ENCODE measurements around the gene CLDN4.

Gene CLDN4

DNA sequence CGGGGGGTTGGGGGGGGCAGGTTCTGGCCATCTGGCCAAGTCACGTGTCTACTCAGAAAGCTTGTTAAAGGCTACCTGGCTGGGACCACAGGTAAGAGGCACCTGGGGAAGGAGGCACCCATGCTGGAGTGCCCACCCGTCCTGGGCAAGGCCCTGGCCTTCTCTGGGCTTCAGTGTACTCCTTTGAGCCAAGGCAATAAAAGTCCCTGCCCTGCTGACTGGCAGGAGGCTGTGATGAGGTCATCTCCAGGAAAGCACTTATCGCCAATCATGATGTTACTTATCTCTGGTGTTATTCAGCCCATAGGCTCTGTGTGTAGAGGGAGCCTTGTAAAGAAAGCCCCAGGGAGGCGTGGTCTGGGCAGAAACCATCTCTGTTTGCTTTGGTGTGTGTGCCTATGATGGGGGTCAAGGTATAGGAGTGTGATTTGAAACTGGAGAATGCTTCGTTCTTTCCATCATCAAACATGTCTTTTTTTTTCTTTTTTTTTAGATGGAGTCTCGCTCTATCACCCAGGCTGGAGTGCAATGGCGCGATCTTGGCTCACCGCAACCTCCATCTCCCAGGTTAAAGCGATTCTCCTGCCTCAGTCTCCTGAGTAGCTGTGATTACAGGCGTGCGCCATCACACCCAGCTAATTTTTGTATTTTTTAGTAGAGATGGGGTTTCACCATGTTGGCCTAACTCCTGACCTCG is 2.5 kb upstream of the CLDN4 start:
- Histone ChIP-seq H3K4me3 (ENCODE audit: low read depth in 1 of 2, low read length in 1 of 2) (no peak overlapping the region), H3K9me3 (no peaks in the 10 kb centered on the region), H3K4me1 (ENCODE audit: control insufficient read depth in 1 of 2, insufficient read depth in 1 of 2, low read depth in 1 of 2, low read length in 1 of 2) (peaks cover 19 to 21% of the 10 kb centered on the region in 2 experiments), H3K27me3 (peaks cover 47% of the 10 kb centered on the region), H3K36me3 (no peaks in the 10 kb centered on the region), H3K27ac (no peak overlapping the region)
- TF ChIP-seq, protein P1, sequence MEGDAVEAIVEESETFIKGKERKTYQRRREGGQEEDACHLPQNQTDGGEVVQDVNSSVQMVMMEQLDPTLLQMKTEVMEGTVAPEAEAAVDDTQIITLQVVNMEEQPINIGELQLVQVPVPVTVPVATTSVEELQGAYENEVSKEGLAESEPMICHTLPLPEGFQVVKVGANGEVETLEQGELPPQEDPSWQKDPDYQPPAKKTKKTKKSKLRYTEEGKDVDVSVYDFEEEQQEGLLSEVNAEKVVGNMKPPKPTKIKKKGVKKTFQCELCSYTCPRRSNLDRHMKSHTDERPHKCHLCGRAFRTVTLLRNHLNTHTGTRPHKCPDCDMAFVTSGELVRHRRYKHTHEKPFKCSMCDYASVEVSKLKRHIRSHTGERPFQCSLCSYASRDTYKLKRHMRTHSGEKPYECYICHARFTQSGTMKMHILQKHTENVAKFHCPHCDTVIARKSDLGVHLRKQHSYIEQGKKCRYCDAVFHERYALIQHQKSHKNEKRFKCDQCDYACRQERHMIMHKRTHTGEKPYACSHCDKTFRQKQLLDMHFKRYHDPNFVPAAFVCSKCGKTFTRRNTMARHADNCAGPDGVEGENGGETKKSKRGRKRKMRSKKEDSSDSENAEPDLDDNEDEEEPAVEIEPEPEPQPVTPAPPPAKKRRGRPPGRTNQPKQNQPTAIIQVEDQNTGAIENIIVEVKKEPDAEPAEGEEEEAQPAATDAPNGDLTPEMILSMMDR (IDR thresholded peaks at IDR 0.05), result no peak

DNA sequence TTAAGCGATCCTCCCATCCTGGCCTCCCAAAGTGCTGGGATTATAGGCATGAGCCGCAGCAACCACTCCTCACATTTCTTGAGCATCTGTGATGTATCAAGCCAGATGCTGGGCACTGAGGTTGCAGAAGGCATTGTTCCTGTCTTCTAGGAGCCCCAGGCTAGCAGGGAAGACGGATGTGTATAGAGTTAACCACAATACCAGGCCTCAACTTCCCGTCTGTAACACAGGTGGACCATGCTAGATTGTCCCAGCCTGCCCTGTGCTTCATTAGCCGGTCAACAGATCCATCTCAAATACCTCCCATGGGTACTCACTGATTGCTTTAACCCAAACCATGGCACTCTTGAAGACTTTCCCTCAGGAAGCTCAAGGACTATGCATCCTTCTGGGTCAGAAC is 1.8 kb upstream of the CLDN4 start:
- TF ChIP-seq, protein P1 (IDR thresholded peaks at IDR 0.05), result no peak
- H3K4me1 ChIP-seq (ENCODE audit: control insufficient read depth in 1 of 2, insufficient read depth in 1 of 2, low read depth in 1 of 2, low read length in 1 of 2), result peaks cover 19 to 21% of the 10 kb centered on the region in 2 experiments

DNA sequence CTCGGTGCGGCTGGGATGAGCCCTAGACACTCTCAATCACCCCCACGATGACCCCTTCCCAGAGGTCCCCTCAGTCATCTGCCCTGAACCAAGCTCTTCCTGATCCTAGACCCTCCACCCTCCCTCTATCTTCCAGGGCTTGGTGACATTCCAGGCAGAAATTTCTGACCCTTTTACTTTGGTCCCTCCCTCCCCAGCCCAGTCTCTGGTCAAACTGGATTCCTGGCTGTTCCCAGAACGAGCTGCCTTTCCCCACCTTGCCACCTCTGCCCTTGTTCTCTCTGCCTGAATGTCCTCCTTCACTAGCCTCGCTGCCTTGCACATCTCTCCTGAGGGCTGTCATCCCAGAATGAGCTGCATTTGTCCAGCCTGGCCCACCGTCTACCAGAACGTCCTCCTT is 1.3 kb upstream of the CLDN4 start:
- H3K4me1 ChIP-seq (ENCODE audit: control insufficient read depth in 1 of 2, insufficient read depth in 1 of 2, low read depth in 1 of 2, low read length in 1 of 2), result peaks cover 19 to 21% of the 10 kb centered on the region in 2 experiments
- no peaks in the 10 kb centered on the region for H3K9me3 ChIP-seq
- no peak overlapping the region for H3K27ac ChIP-seq
- H3K27me3 ChIP-seq, result peaks cover 36% of the 10 kb centered on the region
- TF ChIP-seq, protein P1 (IDR thresholded peaks at IDR 0.05), result no peak
- no peak overlapping the region for H3K4me3 ChIP-seq (ENCODE audit: low read depth in 1 of 2, low read length in 1 of 2)
- no peaks in the 10 kb centered on the region for H3K36me3 ChIP-seq

More for the DNA sequence above, 1.8 kb upstream of the CLDN4 start:
- Histone ChIP-seq H3K27ac (no peak overlapping the region), H3K9me3 (no peaks in the 10 kb centered on the region), H3K4me3 (ENCODE audit: low read depth in 1 of 2, low read length in 1 of 2) (no peak overlapping the region), H3K27me3 (peaks cover 40% of the 10 kb centered on the region), H3K36me3 (no peaks in the 10 kb centered on the region)

DNA sequence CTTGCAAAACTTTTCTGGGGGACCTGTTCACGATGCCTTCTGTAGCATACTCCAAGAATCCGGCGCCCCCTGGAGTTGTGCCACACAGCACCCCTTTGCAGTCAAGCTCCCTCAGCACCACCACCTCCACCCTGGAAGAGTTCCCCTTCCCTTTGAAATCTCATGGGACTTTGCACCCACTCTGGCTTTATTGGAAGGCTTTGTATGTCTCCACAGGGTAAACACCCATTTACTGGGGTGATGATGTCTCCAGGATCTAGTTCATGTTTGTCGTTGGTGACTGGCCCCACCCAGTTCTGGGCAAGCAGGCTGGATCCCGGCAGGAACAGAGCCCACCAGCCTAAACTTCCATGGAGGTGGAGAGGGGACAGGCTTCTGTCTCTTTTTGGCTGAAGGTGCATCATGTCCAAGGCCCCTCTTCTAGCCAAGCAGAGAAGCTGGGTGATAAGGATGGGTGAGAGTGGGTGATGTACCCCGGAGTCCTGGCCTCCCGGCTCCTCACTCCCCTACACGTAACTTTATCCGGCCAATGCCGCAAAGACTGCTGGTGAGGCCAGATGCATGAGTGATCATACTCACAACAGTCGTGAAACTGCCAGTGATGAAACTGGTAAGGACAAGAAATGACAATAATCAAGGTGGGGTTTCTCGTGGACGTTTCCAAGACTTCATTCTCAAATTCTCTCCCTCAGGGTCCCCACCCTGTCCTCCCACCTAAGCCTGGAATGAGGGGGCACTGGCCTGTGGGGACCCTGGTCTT is 695 bp upstream of the CLDN4 start:
- Histone ChIP-seq H3K4me3 (ENCODE audit: low read depth in 1 of 2, low read length in 1 of 2) (no peak overlapping the region), H3K9me3 (no peaks in the 10 kb centered on the region)

DNA sequence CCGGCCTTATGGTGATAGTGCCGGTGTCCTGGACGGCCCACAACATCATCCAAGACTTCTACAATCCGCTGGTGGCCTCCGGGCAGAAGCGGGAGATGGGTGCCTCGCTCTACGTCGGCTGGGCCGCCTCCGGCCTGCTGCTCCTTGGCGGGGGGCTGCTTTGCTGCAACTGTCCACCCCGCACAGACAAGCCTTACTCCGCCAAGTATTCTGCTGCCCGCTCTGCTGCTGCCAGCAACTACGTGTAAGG is 713 bp downstream of the CLDN4 start:
- TF ChIP-seq, protein P1 (IDR thresholded peaks at IDR 0.05), result no peak
- Histone ChIP-seq H3K27me3 (peaks cover 36% of the 10 kb centered on the region), H3K4me1 (ENCODE audit: control insufficient read depth in 1 of 2, insufficient read depth in 1 of 2, low read depth in 1 of 2, low read length in 1 of 2) (peaks cover 13 to 15% of the 10 kb centered on the region in 2 experiments), H3K9me3 (no peaks in the 10 kb centered on the region), H3K4me3 (ENCODE audit: low read depth in 1 of 2, low read length in 1 of 2) (no peak overlapping the region), H3K36me3 (no peaks in the 10 kb centered on the region), H3K27ac (no peak overlapping the region)

More for the DNA sequence above, 695 bp upstream of the CLDN4 start:
- TF ChIP-seq, protein P1 (IDR thresholded peaks at IDR 0.05), result no peak
- peaks cover 36% of the 10 kb centered on the region for H3K27me3 ChIP-seq
- H3K36me3 ChIP-seq, result no peaks in the 10 kb centered on the region
- H3K27ac ChIP-seq, result no peak overlapping the region
- H3K4me1 ChIP-seq (ENCODE audit: control insufficient read depth in 1 of 2, insufficient read depth in 1 of 2, low read depth in 1 of 2, low read length in 1 of 2), result peaks cover 19 to 21% of the 10 kb centered on the region in 2 experiments

All from neutrophil (primary cell).